ENCODE results near the gene CLMP.

GRCh38 chr11:123206791-123207434 is 11.9 kb upstream of the CLMP start:
- TF ChIP-seq POLR2AphosphoS5 (IDR thresholded peaks at IDR 0.05; ENCODE audit: low read depth, low read length), result no peak
- TF ChIP-seq TAF1 (IDR thresholded peaks at IDR 0.05; ENCODE audit: borderline replicate concordance, insufficient read depth, low read length), result no peak
- no peak for TF ChIP-seq SIN3A (IDR thresholded peaks at IDR 0.05; ENCODE audit: borderline replicate concordance, insufficient read depth, low read length)
- no peak for TF ChIP-seq REST (IDR thresholded peaks at IDR 0.05; ENCODE audit: insufficient read depth in 1 of 2, low read depth in 2 of 2, low read length in 2 of 2)
- TF ChIP-seq FOXP2 (optimal IDR thresholded peaks at IDR 0.05; ENCODE audit: borderline replicate concordance, extremely low read depth, extremely low read length, insufficient read depth), result no peak

Data from PFSK-1 (cell line).